Heart right ventricle (tissue), 16 donors: ENCODE measurements around the gene ZHX3. TPM values are rescaled to one million over a fixed set of nuclear protein-coding genes. Genes with fewer than 3 reads are reported as not detected.

ENCODE experiments used
- ATAC-seq, 8 donors: fragments of 200-7000 bp; cut with Tn5 transposase; one replicate each; pipeline ENCODE4 v1.9.1; 2020; ENCODE audit warnings: mild to moderate bottlenecking in 8 of 8, moderate library complexity in 8 of 8, moderate number of reproducible peaks in 1 of 8
- DNase-seq, 2 donors: peaks; one replicate each; pipeline ENCODE4 v3.0.0-alpha.2; 2020
- H3K27ac ChIP-seq, 10 donors: fragments of 200-600 bp; sonication (generic) in 2 of 10; one replicate each; pipeline versions ENCODE4 v1.5.0 to v1.8.0; 2020 to 2022; ENCODE audit warnings: mild to moderate bottlenecking in 3 of 10
- H3K27me3 ChIP-seq, 7 donors: fragments of 200-600 bp; one replicate each; pipeline ENCODE4 v1.8.0; 2021 to 2022; ENCODE audit warnings: mild to moderate bottlenecking in 2 of 7
- H3K36me3 ChIP-seq, 9 donors: fragments of 200-600 bp; sonication (generic) in 1 of 9; one replicate each; pipeline versions ENCODE4 v1.5.0 to v1.8.0; 2020 to 2022; ENCODE audit warnings: mild to moderate bottlenecking in 2 of 9
- H3K4me1 ChIP-seq, 9 donors: fragments of 200-600 bp; sonication (generic) in 1 of 9; one replicate each; pipeline versions ENCODE4 v1.5.0 to v1.8.0; 2020 to 2022; ENCODE audit warnings: mild to moderate bottlenecking in 4 of 9
- H3K4me3 ChIP-seq, 10 donors: fragments of 200-600 bp; sonication (generic) in 2 of 10; one replicate each; pipeline versions ENCODE4 v1.5.0 to v1.8.0; 2020 to 2022; ENCODE audit warnings: mild to moderate bottlenecking in 7 of 10, moderate library complexity in 2 of 10
- H3K9me3 ChIP-seq, 11 donors: fragments of 200-600 bp in 10 of 11; sonication (generic) in 2 of 11; one replicate each; pipeline versions ENCODE4 v1.5.0 to v1.8.0; 2013 to 2022; ENCODE audit warnings: mild to moderate bottlenecking in 2 of 11, control low read depth in 1 of 11, moderate library complexity in 1 of 11
- CTCF ChIP-seq, 9 donors: fragments of 200-600 bp; sonication (generic) in 2 of 9; IDR thresholded peaks; one replicate each; pipeline versions ENCODE4 v1.5.0 to v1.8.0; 2021 to 2022; ENCODE audit warnings: antibody characterized with exemption in 9 of 9, mild to moderate bottlenecking in 5 of 9, moderate library complexity in 1 of 9
- WGBS, 2 donors: extraction: QIAGEN DNeasy Blood & Tissue Kit; methylation state at CpG; one replicate each; pipeline ENCODE4 v1.1.7; 2013; ENCODE audit warnings: inconsistent platforms in 1 of 2; 5-methylcytosine and 5-hydroxymethylcytosine counted together
- intact Hi-C, 10 donors: fragments of 100-400 bp; cut with DNase I; formaldehyde crosslinking; loops; one replicate each; pipeline versions ENCODE4 v1.11.1 to v1.14.2; 2022
- polyA plus RNA-seq, 2 donors: library from polyadenylated mRNA; stranded (reverse); fragments of 200-250 nt; gene quantifications; one replicate each; pipeline ENCODE4 v1.2.3, GENCODE V29; 2013
- total RNA-seq, 10 donors: library from RNA; stranded (reverse); fragmentation: NEBNext Ultra II Directional in 3 of 10; extraction: Animal tissue kit (Norgen Biotek cat#: 25700) in 3 of 10; gene quantifications; one replicate each; pipeline versions ENCODE4 v1.2.1 to v1.2.4, GENCODE V29; 2021 to 2023
- donor health status: Arrhythmogenic right ventricular cardiomyopathy.
- donor health status: ischemic (EF 13 %, LVEDD 7.1; RV severe dilation, severe dysfunction).
- donor health status: healthy with polysubstance abuse.
- donor health status: DM: no; HTN: yes; CAD: no.
- donor health status: DM: no; HTN: no; CAD: no.
- donor health status: ischemic (EF 25% LVEDD 6.9; RV normal size, moderate dysfunction).
- donor health status: ischemic (EF 25% LVEDD 5.7; RV mildly dilated, moderate dysfunction).
- donor health status: healthy.
- donor health status: DM: yes; HTN: yes; CAD: no.
- donor health status: Ischemic cardiomyopathy.
- donor health status: ischemic (EF 35%, LVEDD 5.7; RV mildly dilated, moderate dysfunction).
- donor health status: nonischemic (EF 11% LVEDD 7.7; RV severe dilation, severe dysfunction).
- donor health status: DM: yes; HTN: yes; CAD: no.
- donor health status: PGD.
- donor health status: ischemic (EF 29% LVEDD 5.4; RV normal size, mild dysfunction).
- donor health status: nonischemic (EF 23%, LVEDD 6.1; RV moderate dilation, normal function).

ZHX3 gene
- total and polyA plus RNA-seq, 12 donors: 6.5 to 51.8 (median 30.4) TPM

- no peaks in the 10 kb centered on the region for H3K9me3 ChIP-seq
- H3K27me3 ChIP-seq: no peaks in the 10 kb centered on the region
- DNase-seq (no peak), ATAC-seq (no peak)
- H3K27ac ChIP-seq: peak overlapping the region in 9 of 10 donors; percentile 4 to 100 (median 87)
- no peak for TF ChIP-seq CTCF (IDR thresholded peaks at IDR 0.05)
- H3K4me3 ChIP-seq: no peak overlapping the region
- intact Hi-C loops: no loop called here
- H3K36me3 ChIP-seq: peaks cover 0 to 13% (median 0%) of the 10 kb centered on the region in 9 donors
- peaks cover 33 to 100% (median 100%) of the 10 kb centered on the region in 9 donors for H3K4me1 ChIP-seq
- WGBS, 2 donors: 73% methylated on average over 5 of the region's 5 CpGs
Observed at GRCh38 chr20:41148942-41149341, 168.6 kb downstream of the ZHX3 start.

- DNase-seq (peak; percentile 55 to 69), ATAC-seq (peak; percentile 36 to 73 (median 62))
- Histone ChIP-seq H3K36me3 (peaks cover 0 to 12% (median 0%) of the 10 kb centered on the region in 9 donors), H3K27ac (peak overlapping the region in 9 of 10 donors; percentile 71 to 100 (median 87)), H3K27me3 (no peaks in the 10 kb centered on the region), H3K4me1 (peaks cover 33 to 100% (median 100%) of the 10 kb centered on the region in 9 donors), H3K4me3 (no peak overlapping the region), H3K9me3 (no peaks in the 10 kb centered on the region)
- TF ChIP-seq CTCF (IDR thresholded peaks at IDR 0.05): no peak
- WGBS, 2 donors: 39 to 42% methylated on average over 8 of the region's 8 CpGs
- intact Hi-C loops: no loop called here
Observed at GRCh38 chr20:41147767-41148191, 169.8 kb downstream of the ZHX3 start.

- Histone ChIP-seq H3K4me1 (peaks cover 39 to 100% (median 100%) of the 10 kb centered on the region in 9 donors), H3K4me3 (no peak overlapping the region), H3K27me3 (no peaks in the 10 kb centered on the region), H3K27ac (peak overlapping the region; percentile 63 to 100 (median 84)), H3K36me3 (peaks cover 0 to 12% (median 0%) of the 10 kb centered on the region in 9 donors), H3K9me3 (no peaks in the 10 kb centered on the region)
- DNase-seq (peak; percentile 51 to 65), ATAC-seq (peak in 7 of 8 donors; percentile 36 to 55 (median 48))
- WGBS, 2 donors: 46 to 57% methylated on average over 12 of the region's 12 CpGs
- no peak for TF ChIP-seq CTCF (IDR thresholded peaks at IDR 0.05)
- intact Hi-C loops: no loop called here
Observed at GRCh38 chr20:41145821-41146620, 171.5 kb downstream of the ZHX3 start.

- Histone ChIP-seq H3K27me3 (no peaks in the 10 kb centered on the region), H3K27ac (peak overlapping the region; percentile 63 to 100 (median 84)), H3K36me3 (peaks cover 0 to 12% (median 0%) of the 10 kb centered on the region in 9 donors), H3K4me3 (no peak overlapping the region), H3K4me1 (peaks cover 43 to 100% (median 100%) of the 10 kb centered on the region in 9 donors), H3K9me3 (no peaks in the 10 kb centered on the region)
- ATAC-seq: no peak
- 89 to 98% methylated on average over 2 of the region's 2 CpGs for WGBS, 2 donors
- no peak for TF ChIP-seq CTCF (IDR thresholded peaks at IDR 0.05)
- intact Hi-C loops: no loop called here
- DNase-seq: no peak
Observed at GRCh38 chr20:41145317-41145716, 172.2 kb downstream of the ZHX3 start.
